Measurements from ENCODE around the gene ACOT4. TPM values are rescaled to one million over a fixed set of nuclear protein-coding genes. Genes with fewer than 3 reads are reported as not detected.
A peak's percentile ranks its signal among the peaks of the same experiment; 100 is the strongest.

The ACOT4 gene
- total and polyA plus RNA-seq, 10 donors, result 0.52 to 2.8 (median 1.3) TPM

GRCh38 chr14:73637830-73638229 lies 46.2 kb downstream of the ACOT4 start:
- TF ChIP-seq POLR2A (IDR thresholded peaks at IDR 0.05), result no peak
- TF ChIP-seq POLR2AphosphoS5 (IDR thresholded peaks at IDR 0.05), result no peak
- TF ChIP-seq, protein P1, sequence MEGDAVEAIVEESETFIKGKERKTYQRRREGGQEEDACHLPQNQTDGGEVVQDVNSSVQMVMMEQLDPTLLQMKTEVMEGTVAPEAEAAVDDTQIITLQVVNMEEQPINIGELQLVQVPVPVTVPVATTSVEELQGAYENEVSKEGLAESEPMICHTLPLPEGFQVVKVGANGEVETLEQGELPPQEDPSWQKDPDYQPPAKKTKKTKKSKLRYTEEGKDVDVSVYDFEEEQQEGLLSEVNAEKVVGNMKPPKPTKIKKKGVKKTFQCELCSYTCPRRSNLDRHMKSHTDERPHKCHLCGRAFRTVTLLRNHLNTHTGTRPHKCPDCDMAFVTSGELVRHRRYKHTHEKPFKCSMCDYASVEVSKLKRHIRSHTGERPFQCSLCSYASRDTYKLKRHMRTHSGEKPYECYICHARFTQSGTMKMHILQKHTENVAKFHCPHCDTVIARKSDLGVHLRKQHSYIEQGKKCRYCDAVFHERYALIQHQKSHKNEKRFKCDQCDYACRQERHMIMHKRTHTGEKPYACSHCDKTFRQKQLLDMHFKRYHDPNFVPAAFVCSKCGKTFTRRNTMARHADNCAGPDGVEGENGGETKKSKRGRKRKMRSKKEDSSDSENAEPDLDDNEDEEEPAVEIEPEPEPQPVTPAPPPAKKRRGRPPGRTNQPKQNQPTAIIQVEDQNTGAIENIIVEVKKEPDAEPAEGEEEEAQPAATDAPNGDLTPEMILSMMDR (IDR thresholded peaks at IDR 0.05 in 8 of 11, conservative IDR thresholded peaks at IDR 0.05 in 3 of 11), result no peak
- H3K4me1 ChIP-seq, result peaks cover 0 to 22% (median 17%) of the 10 kb centered on the region in 6 donors
- WGBS, 5 donors, result 83 to 89% (median 84%) methylated on average over 5 of the region's 5 CpGs

GRCh38 chr14:73640796-73641365 lies 49.2 kb downstream of the ACOT4 start:
- 62 to 83% (median 75%) methylated on average over 5 of the region's 5 CpGs for WGBS, 5 donors
- DNase-seq, result no peak
- intact Hi-C loops (cut with DNase I; ENCODE audit: low total_unique reads), result no loop called here

More at GRCh38 chr14:73637830-73638229, 46.2 kb downstream of the ACOT4 start:
- peaks cover 0 to 13% (median 0%) of the 10 kb centered on the region in 7 donors for H3K27me3 ChIP-seq (replicated peaks in 1 of 7)
- intact Hi-C loops (cut with DNase I; ENCODE audit: low total_unique reads), result no loop called here
- no peak for DNase-seq
- H3K4me3 ChIP-seq, result no peak overlapping the region
- no peaks in the 10 kb centered on the region for H3K9me3 ChIP-seq
- H3K27ac ChIP-seq, result no peak overlapping the region
- no peaks in the 10 kb centered on the region for H3K36me3 ChIP-seq

DNA sequence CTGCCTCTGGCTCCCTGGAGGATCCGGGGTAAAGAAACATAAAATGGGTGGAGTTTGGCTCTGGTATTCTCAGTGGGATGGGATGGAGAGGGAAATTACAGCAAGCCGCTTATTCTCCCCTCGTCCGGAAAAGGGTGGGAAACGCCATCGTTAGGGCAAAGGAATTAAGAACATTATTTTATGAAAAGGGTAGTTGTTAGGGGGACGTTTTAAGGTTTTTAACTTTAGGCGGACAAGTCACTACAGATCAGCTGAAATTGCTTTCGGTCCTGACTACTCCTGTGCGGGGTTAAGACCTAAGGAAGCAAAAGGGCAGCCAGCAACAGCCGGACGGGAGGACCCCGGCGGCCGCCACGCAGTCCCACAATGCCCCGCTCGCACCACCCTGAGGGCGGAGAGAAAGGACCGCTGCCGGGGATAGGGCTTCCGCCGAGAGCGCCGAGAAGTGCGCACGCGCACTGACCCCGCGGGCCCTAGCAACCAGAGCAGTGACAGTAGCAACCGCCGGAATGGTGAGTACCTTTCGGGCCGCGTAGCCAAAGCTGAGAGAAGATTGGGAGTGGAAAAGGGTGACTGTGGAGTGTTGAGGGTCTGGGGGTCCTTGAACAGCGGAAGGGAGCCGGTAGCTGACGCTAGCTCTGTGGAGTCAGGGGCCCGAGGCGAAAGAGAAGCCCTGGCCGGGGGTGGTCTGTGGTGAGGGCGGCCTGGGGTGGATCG lies 53.0 kb downstream of the ACOT4 start, which contains the start of gene DNAL1:
DNAL1 (plus strand) TSS at position 456 of the 717 bp plus-strand sequence; CDS start at position 510, 54 bp downstream.
- H3K27me3 ChIP-seq (replicated peaks in 1 of 7), result no peaks in the 10 kb centered on the region
- 0 to 1% (median 1%) methylated on average over 39 to 43 of the region's 43 CpGs for WGBS, 5 donors
- intact Hi-C loops (cut with DNase I; ENCODE audit: low total_unique reads), result no loop called here
- peak; percentile 98 for DNase-seq
- H3K27ac ChIP-seq, result peak within 1 kb of the TSS; percentile 51 to 90 (median 85)
- H3K36me3 ChIP-seq, result no peaks in the 10 kb centered on the region
- peak within 1 kb of the TSS; percentile 70 to 85 (median 76) for H3K4me3 ChIP-seq
- peak; percentile 91 to 92 (median 92) for TF ChIP-seq POLR2AphosphoS5 (IDR thresholded peaks at IDR 0.05)
- TF ChIP-seq, protein P1 (IDR thresholded peaks at IDR 0.05 in 8 of 11, conservative IDR thresholded peaks at IDR 0.05 in 3 of 11), result peak in 4 of 11 experiments; percentile 18 to 36 (median 19)
- peak in 1 of 3 donors; percentile 56 for TF ChIP-seq POLR2A (IDR thresholded peaks at IDR 0.05)
- no peaks in the 10 kb centered on the region for H3K9me3 ChIP-seq
- H3K4me1 ChIP-seq, result peaks cover 10 to 23% (median 19%) of the 10 kb centered on the region in 6 donors

More at GRCh38 chr14:73640796-73641365, 49.2 kb downstream of the ACOT4 start:
- no peaks in the 10 kb centered on the region for H3K9me3 ChIP-seq
- H3K36me3 ChIP-seq, result no peaks in the 10 kb centered on the region
- TF ChIP-seq POLR2AphosphoS5 (IDR thresholded peaks at IDR 0.05) (no peak), POLR2A (IDR thresholded peaks at IDR 0.05) (no peak)
- TF ChIP-seq, protein P1 (IDR thresholded peaks at IDR 0.05 in 8 of 11, conservative IDR thresholded peaks at IDR 0.05 in 3 of 11), result no peak
- peaks cover 7 to 21% (median 17%) of the 10 kb centered on the region in 6 donors for H3K4me1 ChIP-seq
- H3K27me3 ChIP-seq (replicated peaks in 1 of 7), result no peaks in the 10 kb centered on the region
- no peak overlapping the region for H3K4me3 ChIP-seq
- H3K27ac ChIP-seq, result peak overlapping the region in 1 of 8 donors; percentile 36

GRCh38 chr14:73645248-73645610 lies 53.6 kb downstream of the ACOT4 start:
- H3K36me3 ChIP-seq, result no peaks in the 10 kb centered on the region
- H3K27me3 ChIP-seq (replicated peaks in 1 of 7), result no peaks in the 10 kb centered on the region
- DNase-seq, result no peak
- intact Hi-C loops (cut with DNase I; ENCODE audit: low total_unique reads), result no loop called here
- H3K4me1 ChIP-seq, result peaks cover 10 to 23% (median 19%) of the 10 kb centered on the region in 6 donors
- peak overlapping the region; percentile 51 to 90 (median 85) for H3K27ac ChIP-seq
- no peaks in the 10 kb centered on the region for H3K9me3 ChIP-seq
- 9 to 13% (median 9%) methylated on average over 7 of the region's 7 CpGs for WGBS, 5 donors
- peak overlapping the region; percentile 70 to 85 (median 76) for H3K4me3 ChIP-seq
- TF ChIP-seq POLR2AphosphoS5 (IDR thresholded peaks at IDR 0.05) (no peak), POLR2A (IDR thresholded peaks at IDR 0.05) (no peak)
- TF ChIP-seq, protein P1 (IDR thresholded peaks at IDR 0.05 in 8 of 11, conservative IDR thresholded peaks at IDR 0.05 in 3 of 11), result no peak
